Measurements from ENCODE around the gene ADAMTS16.

The ADAMTS16 gene

DNA sequence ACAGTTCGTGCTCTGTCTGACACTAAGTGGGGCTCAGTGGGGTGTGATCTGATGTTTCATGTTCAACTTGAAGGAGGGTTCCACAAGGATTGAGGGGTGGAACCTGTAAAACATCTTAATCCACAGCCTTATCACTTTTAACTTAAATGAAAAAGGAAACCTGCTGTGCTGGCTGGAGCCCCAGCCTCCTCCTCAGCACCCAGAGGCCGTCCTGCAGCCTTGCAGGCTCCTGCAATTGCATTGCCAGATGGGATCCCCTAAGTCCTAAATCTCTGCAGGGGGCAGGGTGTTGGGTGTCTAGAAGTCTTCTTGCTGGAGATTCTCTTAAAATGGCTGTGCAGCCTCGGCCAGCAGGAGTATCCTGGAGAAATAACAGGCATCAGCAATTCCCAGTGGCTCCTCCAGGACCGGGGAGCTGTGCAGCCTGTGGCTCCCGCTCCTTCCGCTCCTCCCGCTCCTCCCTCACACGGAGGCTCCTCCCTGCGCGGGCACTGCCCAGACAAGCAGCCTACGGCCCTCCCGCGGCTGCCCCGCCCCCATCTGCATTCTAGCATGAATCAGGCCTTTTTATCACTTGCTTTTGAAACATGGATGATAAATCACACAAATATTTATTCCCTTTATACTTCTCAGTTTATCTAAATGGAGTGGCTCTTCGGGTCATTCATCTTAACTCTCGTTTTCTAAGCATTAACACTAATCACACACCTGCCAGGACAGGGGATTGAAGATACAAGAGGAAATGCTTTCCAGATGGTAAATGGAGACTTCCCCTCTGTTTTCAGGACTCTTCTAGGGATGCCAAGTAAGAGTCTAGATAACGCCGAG is 131.0 kb downstream of the ADAMTS16 start:
- H3K4me3 ChIP-seq (ENCODE audit: low read depth, low read length), result no peak overlapping the region
- TF ChIP-seq, protein P1, sequence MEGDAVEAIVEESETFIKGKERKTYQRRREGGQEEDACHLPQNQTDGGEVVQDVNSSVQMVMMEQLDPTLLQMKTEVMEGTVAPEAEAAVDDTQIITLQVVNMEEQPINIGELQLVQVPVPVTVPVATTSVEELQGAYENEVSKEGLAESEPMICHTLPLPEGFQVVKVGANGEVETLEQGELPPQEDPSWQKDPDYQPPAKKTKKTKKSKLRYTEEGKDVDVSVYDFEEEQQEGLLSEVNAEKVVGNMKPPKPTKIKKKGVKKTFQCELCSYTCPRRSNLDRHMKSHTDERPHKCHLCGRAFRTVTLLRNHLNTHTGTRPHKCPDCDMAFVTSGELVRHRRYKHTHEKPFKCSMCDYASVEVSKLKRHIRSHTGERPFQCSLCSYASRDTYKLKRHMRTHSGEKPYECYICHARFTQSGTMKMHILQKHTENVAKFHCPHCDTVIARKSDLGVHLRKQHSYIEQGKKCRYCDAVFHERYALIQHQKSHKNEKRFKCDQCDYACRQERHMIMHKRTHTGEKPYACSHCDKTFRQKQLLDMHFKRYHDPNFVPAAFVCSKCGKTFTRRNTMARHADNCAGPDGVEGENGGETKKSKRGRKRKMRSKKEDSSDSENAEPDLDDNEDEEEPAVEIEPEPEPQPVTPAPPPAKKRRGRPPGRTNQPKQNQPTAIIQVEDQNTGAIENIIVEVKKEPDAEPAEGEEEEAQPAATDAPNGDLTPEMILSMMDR (IDR thresholded peaks at IDR 0.05; ENCODE audit: low read depth, low read length), result no peak

DNA sequence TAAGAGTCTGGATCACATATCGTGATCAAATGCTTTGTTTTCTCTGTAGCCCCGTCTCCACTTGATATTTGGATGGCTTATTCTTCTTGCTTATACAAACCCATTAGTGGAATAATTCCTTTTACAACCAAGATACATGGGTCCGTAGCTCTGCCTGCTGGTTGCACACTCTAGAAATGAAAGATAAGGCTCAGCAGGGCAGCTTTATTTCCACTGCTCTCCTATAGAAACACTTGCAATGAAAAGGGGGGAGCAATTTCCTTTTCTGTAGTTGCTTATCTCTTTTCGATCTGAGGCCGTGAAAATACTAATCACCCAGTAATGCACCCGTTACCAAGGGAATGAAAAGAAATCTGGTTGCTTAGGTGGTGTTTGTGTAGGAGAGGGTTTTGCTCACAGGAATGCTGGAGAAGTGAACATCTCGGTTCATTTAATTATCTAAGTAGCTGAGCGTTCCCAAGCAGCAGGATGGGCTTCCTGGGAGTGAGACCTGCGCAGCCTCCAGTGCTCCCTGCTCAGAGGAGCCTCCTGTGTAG is 131.7 kb downstream of the ADAMTS16 start:
- H3K4me3 ChIP-seq (ENCODE audit: low read depth, low read length), result no peak overlapping the region

DNA sequence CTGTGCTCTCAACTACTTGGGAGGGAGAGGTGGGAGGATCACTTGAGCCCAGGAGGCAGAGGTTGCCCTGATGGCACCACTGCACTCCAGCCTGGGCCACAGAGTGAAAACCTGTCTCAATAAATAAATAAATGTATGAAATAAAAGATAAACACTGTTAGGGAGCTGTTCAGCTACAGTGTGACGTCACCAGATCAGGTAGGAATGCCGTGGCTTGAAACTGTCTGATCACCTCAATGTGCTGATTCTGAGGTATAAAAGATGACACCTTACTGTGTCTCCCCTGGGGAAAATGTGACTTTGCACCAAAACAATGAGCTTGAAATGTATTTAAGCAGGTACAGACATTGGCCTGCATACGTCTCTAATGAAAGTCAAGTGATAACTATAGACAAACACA is 133.3 kb downstream of the ADAMTS16 start:
- H3K4me3 ChIP-seq (ENCODE audit: low read depth, low read length), result no peak overlapping the region
- TF ChIP-seq, protein P1 (IDR thresholded peaks at IDR 0.05; ENCODE audit: low read depth, low read length), result no peak

More for the DNA sequence above, 131.7 kb downstream of the ADAMTS16 start:
- TF ChIP-seq, protein P1 (IDR thresholded peaks at IDR 0.05; ENCODE audit: low read depth, low read length), result no peak

- TF ChIP-seq, protein P1 (IDR thresholded peaks at IDR 0.05; ENCODE audit: low read depth, low read length), result no peak
Measured at GRCh38 chr5:5273976-5274375, 133.8 kb downstream of the ADAMTS16 start.

GRCh38 chr5:5275211-5275610 is 135.1 kb downstream of the ADAMTS16 start:
- TF ChIP-seq, protein P1 (IDR thresholded peaks at IDR 0.05; ENCODE audit: low read depth, low read length), result no peak
- H3K4me3 ChIP-seq (ENCODE audit: low read depth, low read length), result no peak overlapping the region

More at GRCh38 chr5:5273976-5274375, 133.8 kb downstream of the ADAMTS16 start:
- H3K4me3 ChIP-seq (ENCODE audit: low read depth, low read length), result no peak overlapping the region

GRCh38 chr5:5276430-5276829 is 136.3 kb downstream of the ADAMTS16 start:
- H3K4me3 ChIP-seq (ENCODE audit: low read depth, low read length), result no peak overlapping the region
- TF ChIP-seq, protein P1 (IDR thresholded peaks at IDR 0.05; ENCODE audit: low read depth, low read length), result no peak

- TF ChIP-seq, protein P1 (IDR thresholded peaks at IDR 0.05; ENCODE audit: low read depth, low read length), result no peak
- H3K4me3 ChIP-seq (ENCODE audit: low read depth, low read length), result no peak overlapping the region
Measured at GRCh38 chr5:5276951-5277517, 136.9 kb downstream of the ADAMTS16 start.

All from WI38 (cell line).